ENCODE measurements around the gene CACNA2D3. TPM values are rescaled to one million over a fixed set of nuclear protein-coding genes. Genes with fewer than 3 reads are reported as not detected.
A peak's percentile ranks its signal among the peaks of the same experiment; 100 is the strongest.

Gene CACNA2D3
- total RNA-seq, 4 donors from 2014 or later = 0.83 to 5.0 (median 2.5) TPM

- TF ChIP-seq CTCF (IDR thresholded peaks at IDR 0.05) (no peak), POLR2A (IDR thresholded peaks at IDR 0.05) (no peak)
- no peaks in the 10 kb centered on the region for H3K4me1 ChIP-seq
- no peak overlapping the region for H3K4me3 ChIP-seq
- H3K9me3 ChIP-seq = no peaks in the 10 kb centered on the region
- intact Hi-C loops (cut with DNase I; ENCODE audit: low total_unique reads) = no loop called here
- no peaks in the 10 kb centered on the region for H3K27me3 ChIP-seq
- DNase-seq = no peak
- H3K27ac ChIP-seq = no peak overlapping the region
- H3K36me3 ChIP-seq = no peaks in the 10 kb centered on the region
Measured at GRCh38 chr3:55014906-55015305, 892.6 kb downstream of the CACNA2D3 start.

- TF ChIP-seq CTCF (IDR thresholded peaks at IDR 0.05) (no peak), POLR2A (IDR thresholded peaks at IDR 0.05) (no peak)
- Histone ChIP-seq H3K27ac (no peak overlapping the region), H3K4me1 (no peaks in the 10 kb centered on the region), H3K9me3 (no peaks in the 10 kb centered on the region), H3K27me3 (no peaks in the 10 kb centered on the region), H3K4me3 (no peak overlapping the region), H3K36me3 (no peaks in the 10 kb centered on the region)
- intact Hi-C loops (cut with DNase I; ENCODE audit: low total_unique reads) = no loop called here
- DNase-seq = no peak
Measured at GRCh38 chr3:55017876-55018275, 895.5 kb downstream of the CACNA2D3 start.

GRCh38 chr3:55030938-55031337 is 908.6 kb downstream of the CACNA2D3 start:
- no peak for TF ChIP-seq CTCF (IDR thresholded peaks at IDR 0.05)
- no peak for TF ChIP-seq POLR2A (IDR thresholded peaks at IDR 0.05)
- Histone ChIP-seq H3K36me3 (no peaks in the 10 kb centered on the region), H3K27me3 (no peaks in the 10 kb centered on the region), H3K9me3 (no peaks in the 10 kb centered on the region), H3K27ac (no peak overlapping the region), H3K4me1 (no peaks in the 10 kb centered on the region), H3K4me3 (no peak overlapping the region)
- no peak for DNase-seq
- intact Hi-C loops (cut with DNase I; ENCODE audit: low total_unique reads) = no loop called here

GRCh38 chr3:55036883-55037577 is 914.7 kb downstream of the CACNA2D3 start:
- Histone ChIP-seq H3K27me3 (no peaks in the 10 kb centered on the region), H3K4me3 (no peak overlapping the region), H3K9me3 (no peaks in the 10 kb centered on the region), H3K27ac (no peak overlapping the region), H3K36me3 (no peaks in the 10 kb centered on the region), H3K4me1 (no peaks in the 10 kb centered on the region)
- DNase-seq = no peak
- TF ChIP-seq CTCF (IDR thresholded peaks at IDR 0.05) (no peak), POLR2A (IDR thresholded peaks at IDR 0.05) (no peak)
- intact Hi-C loops (cut with DNase I; ENCODE audit: low total_unique reads) = no loop called here

GRCh38 chr3:55042591-55042990 is 920.2 kb downstream of the CACNA2D3 start:
- intact Hi-C loops (cut with DNase I; ENCODE audit: low total_unique reads) = no loop called here
- DNase-seq = no peak
- H3K4me3 ChIP-seq = no peak overlapping the region
- TF ChIP-seq CTCF (IDR thresholded peaks at IDR 0.05) (peak in 1 of 4 experiments; percentile 18), POLR2A (IDR thresholded peaks at IDR 0.05) (no peak)
- H3K9me3 ChIP-seq = no peaks in the 10 kb centered on the region
- no peaks in the 10 kb centered on the region for H3K4me1 ChIP-seq
- H3K36me3 ChIP-seq = no peaks in the 10 kb centered on the region
- H3K27me3 ChIP-seq = no peaks in the 10 kb centered on the region
- no peak overlapping the region for H3K27ac ChIP-seq

Measured in uterus (tissue), 4 donors.